ENCODE data around the gene SALL3.

- no peak for TF ChIP-seq STAT1 (IDR thresholded peaks at IDR 0.05; ENCODE audit: unreplicated experiment)
- no peak for TF ChIP-seq CTCF (conservative IDR thresholded peaks at IDR 0.05; ENCODE audit: low read depth in 2 of 2)
- no peak for TF ChIP-seq REST (IDR thresholded peaks at IDR 0.05; ENCODE audit: unreplicated experiment)
- TF ChIP-seq ZNF331 (CRISPR knock-in tag; IDR thresholded peaks at IDR 0.05; ENCODE audit: low read depth), result no peak
- no peak for TF ChIP-seq EZH2 (IDR thresholded peaks at IDR 0.05; ENCODE audit: low read depth, unreplicated experiment)
- TF ChIP-seq EZH2phosphoT487 (IDR thresholded peaks at IDR 0.05; ENCODE audit: unreplicated experiment), result no peak
- no peak for TF ChIP-seq POLR2AphosphoS5 (IDR thresholded peaks at IDR 0.05; ENCODE audit: low read depth)
- no peak for TF ChIP-seq ZNF114 (CRISPR knock-in tag; IDR thresholded peaks at IDR 0.05)
These were observed 40.5 kb upstream of the SALL3 start for GRCh38 chr18:78939105-78939504.

All from GM23338 (cell line).